ENCODE data around the gene ZDHHC22.

The ZDHHC22 gene

DNA sequence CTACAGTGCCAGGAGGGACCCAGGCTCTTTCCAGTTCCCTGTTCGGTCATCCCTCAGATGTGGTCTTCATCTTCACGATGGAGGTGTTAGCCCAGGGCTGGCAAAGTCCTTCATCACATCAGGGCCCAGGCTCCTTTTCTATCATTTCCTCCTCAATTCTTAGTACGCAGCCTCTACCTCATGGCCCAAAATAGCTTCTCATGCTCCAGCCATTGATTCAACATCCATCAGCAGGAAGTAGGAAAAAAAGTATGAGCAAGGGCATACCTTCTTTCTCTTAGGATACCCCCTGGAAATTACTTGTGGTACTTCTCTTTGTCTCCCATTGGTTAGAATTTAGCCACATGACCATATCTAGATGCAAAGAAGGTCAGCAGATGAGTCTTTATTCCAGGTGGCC, 12.2 kb upstream of the ZDHHC22 start:
- Histone ChIP-seq H3K9ac (ENCODE audit: low read length) (no peak overlapping the region), H2AFZ (ENCODE audit: low read length) (no peak overlapping the region), H3K4me3 (ENCODE audit: low read depth, low read length, poor library complexity, severe bottlenecking) (no peak overlapping the region), H3K9me3 (ENCODE audit: low read length) (no peaks in the 10 kb centered on the region), H3K4me2 (ENCODE audit: low read length) (no peak overlapping the region), H3K27me3 (ENCODE audit: insufficient read depth, low read length) (no peaks in the 10 kb centered on the region), H3K9me2 (ENCODE audit: low read depth, low read length) (no peaks in the 10 kb centered on the region), H3K27ac (ENCODE audit: low read depth, low read length, poor library complexity, severe bottlenecking) (no peak overlapping the region), H3K36me3 (ENCODE audit: insufficient read depth, low read length) (no peaks in the 10 kb centered on the region), H3K79me2 (ENCODE audit: insufficient read depth, low read length) (no peaks in the 10 kb centered on the region), H3K4me1 (ENCODE audit: insufficient read depth, low read length, severe bottlenecking) (no peaks in the 10 kb centered on the region), H4K20me1 (ENCODE audit: insufficient read depth, low read length) (no peaks in the 10 kb centered on the region), H3F3A (ENCODE audit: insufficient read depth, low read length) (no peaks in the 10 kb centered on the region)
- no peak for TF ChIP-seq EZH2 (IDR thresholded peaks at IDR 0.05; ENCODE audit: borderline replicate concordance, low read length)
- TF ChIP-seq, protein P1, sequence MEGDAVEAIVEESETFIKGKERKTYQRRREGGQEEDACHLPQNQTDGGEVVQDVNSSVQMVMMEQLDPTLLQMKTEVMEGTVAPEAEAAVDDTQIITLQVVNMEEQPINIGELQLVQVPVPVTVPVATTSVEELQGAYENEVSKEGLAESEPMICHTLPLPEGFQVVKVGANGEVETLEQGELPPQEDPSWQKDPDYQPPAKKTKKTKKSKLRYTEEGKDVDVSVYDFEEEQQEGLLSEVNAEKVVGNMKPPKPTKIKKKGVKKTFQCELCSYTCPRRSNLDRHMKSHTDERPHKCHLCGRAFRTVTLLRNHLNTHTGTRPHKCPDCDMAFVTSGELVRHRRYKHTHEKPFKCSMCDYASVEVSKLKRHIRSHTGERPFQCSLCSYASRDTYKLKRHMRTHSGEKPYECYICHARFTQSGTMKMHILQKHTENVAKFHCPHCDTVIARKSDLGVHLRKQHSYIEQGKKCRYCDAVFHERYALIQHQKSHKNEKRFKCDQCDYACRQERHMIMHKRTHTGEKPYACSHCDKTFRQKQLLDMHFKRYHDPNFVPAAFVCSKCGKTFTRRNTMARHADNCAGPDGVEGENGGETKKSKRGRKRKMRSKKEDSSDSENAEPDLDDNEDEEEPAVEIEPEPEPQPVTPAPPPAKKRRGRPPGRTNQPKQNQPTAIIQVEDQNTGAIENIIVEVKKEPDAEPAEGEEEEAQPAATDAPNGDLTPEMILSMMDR (IDR thresholded peaks at IDR 0.05; ENCODE audit: low read length), result no peak

DNA sequence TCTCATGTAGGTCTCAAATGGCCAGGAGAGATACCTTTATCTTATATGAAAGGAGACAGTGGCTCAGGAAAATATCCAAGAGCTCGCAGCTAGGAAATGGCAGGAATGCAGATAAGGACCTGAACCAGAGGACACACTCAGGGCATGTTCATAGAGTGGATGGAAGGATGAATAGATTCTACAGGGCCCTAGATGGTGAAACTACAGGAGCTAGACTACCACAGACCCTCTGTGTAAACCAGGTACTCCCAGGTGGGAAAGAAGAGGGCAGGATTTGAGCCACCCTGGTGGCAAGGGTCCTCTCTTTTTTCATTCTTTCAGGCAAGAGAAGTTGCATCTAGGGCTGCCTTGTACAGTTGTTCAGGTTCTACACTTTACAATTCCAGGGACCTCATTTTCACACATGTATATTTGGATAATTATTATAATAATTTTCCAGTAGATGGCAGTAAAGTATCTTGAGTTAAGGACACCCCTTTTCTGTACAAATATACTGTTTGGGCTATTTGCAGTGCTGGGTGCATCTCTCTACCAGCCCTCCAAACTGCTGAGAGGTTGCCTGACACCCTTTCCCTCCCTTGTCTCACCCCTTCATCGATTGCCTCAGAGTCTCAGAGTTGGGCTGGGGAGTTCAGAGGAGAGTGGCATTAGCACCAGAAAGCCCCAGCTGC, 10.5 kb upstream of the ZDHHC22 start:
- no peak overlapping the region for H3K4me2 ChIP-seq (ENCODE audit: low read length)
- no peaks in the 10 kb centered on the region for H3F3A ChIP-seq (ENCODE audit: insufficient read depth, low read length)
- no peak for TF ChIP-seq EZH2 (IDR thresholded peaks at IDR 0.05; ENCODE audit: borderline replicate concordance, low read length)
- TF ChIP-seq, protein P1 (IDR thresholded peaks at IDR 0.05; ENCODE audit: low read length), result peak; percentile 12; the same call in 1 of the 2 replicates
- no peak overlapping the region for H2AFZ ChIP-seq (ENCODE audit: low read length)
- H3K9ac ChIP-seq (ENCODE audit: low read length), result no peak overlapping the region
- H3K4me3 ChIP-seq (ENCODE audit: low read depth, low read length, poor library complexity, severe bottlenecking), result no peak overlapping the region
- no peaks in the 10 kb centered on the region for H3K27me3 ChIP-seq (ENCODE audit: insufficient read depth, low read length)
- H3K9me3 ChIP-seq (ENCODE audit: low read length), result no peaks in the 10 kb centered on the region
- H3K79me2 ChIP-seq (ENCODE audit: insufficient read depth, low read length), result no peaks in the 10 kb centered on the region
- H3K36me3 ChIP-seq (ENCODE audit: insufficient read depth, low read length), result no peaks in the 10 kb centered on the region
- H3K9me2 ChIP-seq (ENCODE audit: low read depth, low read length), result no peaks in the 10 kb centered on the region
- H4K20me1 ChIP-seq (ENCODE audit: insufficient read depth, low read length), result no peaks in the 10 kb centered on the region
- H3K27ac ChIP-seq (ENCODE audit: low read depth, low read length, poor library complexity, severe bottlenecking), result no peak overlapping the region
- no peaks in the 10 kb centered on the region for H3K4me1 ChIP-seq (ENCODE audit: insufficient read depth, low read length, severe bottlenecking)

DNA sequence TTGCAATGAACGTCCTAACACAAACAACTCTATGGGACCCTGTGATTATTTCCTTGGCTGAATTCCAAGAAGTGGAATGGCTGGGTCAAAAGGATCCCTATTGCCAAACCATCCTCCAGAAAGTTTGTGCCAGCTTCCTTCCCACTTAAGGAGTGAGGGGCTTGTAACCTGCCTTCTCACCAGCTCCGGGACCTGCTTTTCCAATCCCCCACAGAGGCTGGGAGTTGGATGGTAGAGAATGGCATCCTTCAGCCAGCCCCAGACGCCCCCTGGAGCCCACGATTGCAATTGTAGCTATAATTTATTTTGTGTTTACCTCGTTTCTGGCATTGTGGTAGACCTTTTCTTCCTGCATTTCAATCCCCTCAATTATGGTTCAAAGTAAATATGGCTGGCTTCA, 9.7 kb upstream of the ZDHHC22 start:
- H3K36me3 ChIP-seq (ENCODE audit: insufficient read depth, low read length), result no peaks in the 10 kb centered on the region
- no peak overlapping the region for H3K9ac ChIP-seq (ENCODE audit: low read length)
- H3K4me2 ChIP-seq (ENCODE audit: low read length), result no peak overlapping the region
- H2AFZ ChIP-seq (ENCODE audit: low read length), result no peak overlapping the region
- no peaks in the 10 kb centered on the region for H3K4me1 ChIP-seq (ENCODE audit: insufficient read depth, low read length, severe bottlenecking)
- no peak overlapping the region for H3K4me3 ChIP-seq (ENCODE audit: low read depth, low read length, poor library complexity, severe bottlenecking)
- no peak for TF ChIP-seq EZH2 (IDR thresholded peaks at IDR 0.05; ENCODE audit: borderline replicate concordance, low read length)
- TF ChIP-seq, protein P1 (IDR thresholded peaks at IDR 0.05; ENCODE audit: low read length), result peak; percentile 72
- no peaks in the 10 kb centered on the region for H4K20me1 ChIP-seq (ENCODE audit: insufficient read depth, low read length)
- H3K9me3 ChIP-seq (ENCODE audit: low read length), result no peaks in the 10 kb centered on the region
- H3F3A ChIP-seq (ENCODE audit: insufficient read depth, low read length), result no peaks in the 10 kb centered on the region
- no peak overlapping the region for H3K27ac ChIP-seq (ENCODE audit: low read depth, low read length, poor library complexity, severe bottlenecking)
- H3K79me2 ChIP-seq (ENCODE audit: insufficient read depth, low read length), result no peaks in the 10 kb centered on the region
- no peaks in the 10 kb centered on the region for H3K27me3 ChIP-seq (ENCODE audit: insufficient read depth, low read length)
- H3K9me2 ChIP-seq (ENCODE audit: low read depth, low read length), result no peaks in the 10 kb centered on the region

Data from OCI-LY1 (cell line).